Body of pancreas (tissue), 4 donors: ENCODE measurements around the gene LMTK2.

ENCODE experiments used
- POLR2A ChIP-seq, 3 donors: fragments of 450-650 bp; IDR thresholded peaks; one replicate each; pipeline ENCODE4 v1.6.1; 2016; ENCODE audit warnings: antibody characterized with exemption in 3 of 3, mild to moderate bottlenecking in 2 of 3
- TF ChIP-seq, protein P1 (sequence below), 7 experiments: fragments of 450-650 bp in 4 of 7; fragments of 200-600 bp in 3 of 7; sonication (generic) in 3 of 7; IDR thresholded peaks; one replicate each; pipeline ENCODE4 v1.5.1; 2016 to 2019; ENCODE audit warnings: antibody characterized with exemption in 7 of 7

DNA sequence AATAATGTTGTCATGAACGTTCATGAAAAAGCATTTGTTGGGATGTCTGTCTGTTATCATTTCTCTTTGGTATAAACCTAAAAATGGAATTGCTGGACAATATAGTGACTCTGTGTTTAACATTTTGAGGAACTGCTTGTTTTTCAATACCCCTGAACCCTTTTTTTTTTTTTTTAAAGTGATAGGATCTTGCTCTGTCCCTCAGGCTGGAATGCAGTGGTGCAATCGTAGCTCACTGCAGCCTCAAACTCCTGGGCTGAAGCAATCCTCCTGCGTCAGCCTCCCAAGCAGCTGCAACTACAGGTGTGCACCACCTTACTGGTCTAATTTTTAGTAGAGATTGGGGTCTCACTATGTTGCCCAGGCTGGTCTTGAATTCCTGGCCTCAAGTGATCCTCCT is 15.1 kb upstream of the LMTK2 start:
- TF ChIP-seq, protein P1, sequence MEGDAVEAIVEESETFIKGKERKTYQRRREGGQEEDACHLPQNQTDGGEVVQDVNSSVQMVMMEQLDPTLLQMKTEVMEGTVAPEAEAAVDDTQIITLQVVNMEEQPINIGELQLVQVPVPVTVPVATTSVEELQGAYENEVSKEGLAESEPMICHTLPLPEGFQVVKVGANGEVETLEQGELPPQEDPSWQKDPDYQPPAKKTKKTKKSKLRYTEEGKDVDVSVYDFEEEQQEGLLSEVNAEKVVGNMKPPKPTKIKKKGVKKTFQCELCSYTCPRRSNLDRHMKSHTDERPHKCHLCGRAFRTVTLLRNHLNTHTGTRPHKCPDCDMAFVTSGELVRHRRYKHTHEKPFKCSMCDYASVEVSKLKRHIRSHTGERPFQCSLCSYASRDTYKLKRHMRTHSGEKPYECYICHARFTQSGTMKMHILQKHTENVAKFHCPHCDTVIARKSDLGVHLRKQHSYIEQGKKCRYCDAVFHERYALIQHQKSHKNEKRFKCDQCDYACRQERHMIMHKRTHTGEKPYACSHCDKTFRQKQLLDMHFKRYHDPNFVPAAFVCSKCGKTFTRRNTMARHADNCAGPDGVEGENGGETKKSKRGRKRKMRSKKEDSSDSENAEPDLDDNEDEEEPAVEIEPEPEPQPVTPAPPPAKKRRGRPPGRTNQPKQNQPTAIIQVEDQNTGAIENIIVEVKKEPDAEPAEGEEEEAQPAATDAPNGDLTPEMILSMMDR (IDR thresholded peaks at IDR 0.05) = no peak
- no peak for TF ChIP-seq POLR2A (IDR thresholded peaks at IDR 0.05)
